Gastrocnemius medialis (tissue), 4 donors: ENCODE data around the gene SWT1. TPM values are rescaled to one million over a fixed set of nuclear protein-coding genes. Genes with fewer than 3 reads are reported as not detected.
"Not testable (repeated sequence)": the region's sequence is repeated elsewhere in the genome, so short reads cannot be mapped to it uniquely, and the experiment has no call there.

ENCODE experiments used
- ATAC-seq, 2 donors: fragments of 150-250 bp; one replicate each; pipeline ENCODE4 v1.9.1; 2016
- DNase-seq, 2 donors: peaks; one replicate each; pipeline ENCODE4 v3.0.0-alpha.2; 2019
- H3K27ac ChIP-seq, 4 donors: fragments of 200-600 bp; sonication (generic); 1 replicate in 1 of 4; 2 replicates in 3 of 4; pipeline ENCODE4 v1.5.1; 2016 to 2018; ENCODE audit warnings: mild to moderate bottlenecking in 2 of 4, moderate library complexity in 1 of 4
- H3K27me3 ChIP-seq, 3 donors: fragments of 200-600 bp; sonication (generic) in 2 of 3; 1 replicate in 1 of 3; 2 replicates in 2 of 3; pipeline versions ENCODE4 v1.5.1 to v1.6.0; 2016 to 2019; ENCODE audit warnings: mild to moderate bottlenecking in 1 of 3, moderate library complexity in 1 of 3
- H3K36me3 ChIP-seq, 2 donors: fragments of 200-600 bp; sonication (generic) in 1 of 2; one replicate each; pipeline ENCODE4 v1.5.1; 2017 to 2018
- H3K4me1 ChIP-seq, 2 donors: fragments of 200-600 bp; sonication (generic) in 1 of 2; one replicate each; pipeline ENCODE4 v1.5.1; 2016 to 2017; ENCODE audit warnings: mild to moderate bottlenecking in 2 of 2
- H3K4me3 ChIP-seq, 4 donors: fragments of 200-600 bp; sonication (generic) in 3 of 4; 1 replicate in 1 of 4; 2 replicates in 3 of 4; pipeline ENCODE4 v1.5.1; 2016 to 2019; ENCODE audit warnings: mild to moderate bottlenecking in 2 of 4
- H3K9me3 ChIP-seq, 3 donors: fragments of 200-600 bp; sonication (generic) in 2 of 3; 1 replicate in 1 of 3; 2 replicates in 2 of 3; pipeline ENCODE4 v1.5.1; 2016 to 2019
- CTCF ChIP-seq, 5 experiments: fragments of 450-650 bp in 3 of 5; fragments of 200-600 bp in 2 of 5; sonication (generic) in 2 of 5; IDR thresholded peaks in 4 of 5; conservative IDR thresholded peaks in 1 of 5; 1 replicate in 4 of 5; 2 replicates in 1 of 5; pipeline ENCODE4 v1.5.1; 2016 to 2019; ENCODE audit warnings: antibody characterized with exemption in 5 of 5, mild to moderate bottlenecking in 3 of 5, moderate library complexity in 3 of 5
- POLR2A ChIP-seq, 2 donors: fragments of 450-650 bp; IDR thresholded peaks; one replicate each; pipeline ENCODE4 v1.6.1; 2017; ENCODE audit warnings: antibody characterized with exemption in 2 of 2, mild to moderate bottlenecking in 2 of 2, moderate library complexity in 2 of 2
- in situ Hi-C, 4 donors: fragments of 200-750 bp; cut with MboI; loops; one replicate each; pipeline versions ENCODE4 v1.15.0 to v1.8.0; 2017; ENCODE audit warnings: low sequenced_read_pairs in 4 of 4
- intact Hi-C: fragments of 100-400 bp; cut with DNase I; formaldehyde crosslinking; loops from one replicate; pipeline ENCODE4 v1.15.1; 2023; ENCODE audit warnings: low total_unique reads
- total RNA-seq, 4 donors: library from RNA; depleted of rRNA; stranded (reverse); fragments of >200 nt; gene quantifications; one replicate each; pipeline versions ENCODE4 v1.1.0 to v1.2.3, GENCODE V29; 2016

SWT1 gene
- total RNA-seq, 4 donors from 2014 or later = 3.4 to 6.2 (median 4.6) TPM

- Histone ChIP-seq H3K4me3 (no peak overlapping the region), H3K4me1 (no peaks in the 10 kb centered on the region), H3K36me3 (peaks cover 0 to 11% of the 10 kb centered on the region in 2 donors), H3K9me3 (peaks cover 0 to 4% (median 0%) of the 10 kb centered on the region in 3 donors), H3K27ac (no peak overlapping the region), H3K27me3 (no peaks in the 10 kb centered on the region)
- no peak for DNase-seq
- TF ChIP-seq CTCF (IDR thresholded peaks at IDR 0.05 in 4 of 5, conservative IDR thresholded peaks at IDR 0.05 in 1 of 5) (no peak), POLR2A (IDR thresholded peaks at IDR 0.05) (no peak)
- intact Hi-C loops = no loop called here
- ATAC-seq = no peak
- in situ Hi-C loops = loop anchor here in 2 of 4 donors (25.0 kb wide), 1 partner anchor 454 kb away; no protein-coding TSS in a partner anchor
Measured at GRCh38 chr1:185232874-185233273, 75.9 kb downstream of the SWT1 start.

DNA sequence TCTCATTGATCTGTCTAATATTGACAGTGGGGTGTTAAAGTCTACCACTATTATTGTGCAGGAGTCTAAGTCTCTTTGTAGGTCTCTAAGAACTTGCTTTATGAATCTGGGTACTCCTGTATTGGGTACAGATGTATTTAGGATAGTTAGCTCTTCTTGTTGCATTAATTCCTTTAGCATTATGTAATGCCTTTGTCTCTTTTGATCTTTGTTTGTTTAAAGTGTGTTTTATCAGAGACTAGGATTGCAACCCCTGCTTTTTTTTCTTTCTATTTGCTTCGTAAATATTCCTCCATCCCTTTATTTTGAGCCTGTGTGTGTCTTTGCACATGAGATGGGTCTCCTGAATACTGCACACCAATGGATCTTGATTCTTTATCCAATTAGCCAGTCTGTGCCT lies 77.2 kb downstream of the SWT1 start:
- H3K27me3 ChIP-seq, intact Hi-C loops, H3K9me3 ChIP-seq, H3K27ac ChIP-seq, DNase-seq, H3K4me3 ChIP-seq, H3K4me1 ChIP-seq, ATAC-seq: not testable (repeated sequence)
- in situ Hi-C loops = loop anchor here in 2 of 4 donors (25.0 kb wide), 1 partner anchor 453 kb away; no protein-coding TSS in a partner anchor
- H3K36me3 ChIP-seq = peaks cover 0 to 11% of the 10 kb centered on the region in 2 donors

DNA sequence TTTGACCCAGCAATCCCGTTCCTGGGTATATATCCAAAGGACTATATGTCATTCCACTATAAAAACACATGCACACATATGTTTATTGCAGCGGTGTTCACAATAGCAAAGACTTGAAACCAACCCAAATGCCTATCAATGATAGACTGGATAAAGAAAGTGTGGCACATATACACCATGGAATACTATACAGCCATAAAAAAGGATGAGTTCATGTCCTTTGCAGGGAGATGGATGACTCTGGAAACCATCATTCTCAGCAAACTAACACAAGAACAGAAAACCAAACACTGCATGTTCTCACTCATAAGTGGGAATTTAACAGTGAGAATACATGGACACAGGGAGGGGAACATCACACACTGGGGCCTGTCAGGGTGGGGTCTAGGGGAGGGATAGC lies 80.2 kb downstream of the SWT1 start:
- H3K4me1 ChIP-seq = peaks cover 5 to 14% of the 10 kb centered on the region in 2 donors
- H3K36me3 ChIP-seq, H3K27me3 ChIP-seq, H3K27ac ChIP-seq, H3K4me3 ChIP-seq, intact Hi-C loops, DNase-seq, ATAC-seq, H3K9me3 ChIP-seq: not testable (repeated sequence)
- in situ Hi-C loops = loop anchor here in 2 of 4 donors (25.0 kb wide), 1 partner anchor 450 kb away; no protein-coding TSS in a partner anchor

DNA sequence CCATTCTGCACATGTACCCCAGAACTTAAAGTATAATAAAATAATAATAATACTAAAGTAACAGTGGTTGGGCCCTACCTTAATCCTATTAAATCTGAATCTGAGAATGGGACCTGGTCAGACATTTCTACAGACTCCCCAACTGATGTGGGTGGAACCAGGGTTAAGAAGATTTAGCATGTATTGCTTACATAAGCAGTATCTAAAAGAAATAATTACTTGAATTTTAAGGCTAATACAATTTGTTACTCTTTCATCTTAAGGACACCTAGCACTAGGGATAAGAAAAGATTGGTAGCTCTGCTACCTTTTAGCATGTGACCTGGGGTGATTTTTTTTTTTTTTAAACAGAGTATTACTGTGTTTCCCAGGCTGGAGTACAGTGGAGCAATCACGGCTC lies 80.7 kb downstream of the SWT1 start:
- intact Hi-C loops (no loop called here), in situ Hi-C loops (loop anchor here in 2 of 4 donors (25.0 kb wide), 1 partner anchor 450 kb away; no protein-coding TSS in a partner anchor)
- Histone ChIP-seq H3K27me3 (no peaks in the 10 kb centered on the region), H3K4me3 (no peak overlapping the region), H3K4me1 (peaks cover 5 to 14% of the 10 kb centered on the region in 2 donors), H3K9me3 (peaks cover 0 to 4% (median 0%) of the 10 kb centered on the region in 3 donors), H3K27ac (no peak overlapping the region), H3K36me3 (peaks cover 0 to 5% of the 10 kb centered on the region in 2 donors)
- DNase-seq (no peak), ATAC-seq (no peak)
- no peak for TF ChIP-seq CTCF (IDR thresholded peaks at IDR 0.05 in 4 of 5, conservative IDR thresholded peaks at IDR 0.05 in 1 of 5)
- no peak for TF ChIP-seq POLR2A (IDR thresholded peaks at IDR 0.05)

- no peaks in the 10 kb centered on the region for H3K36me3 ChIP-seq
- no peak for ATAC-seq
Measured at GRCh38 chr1:185238447-185238846, 81.5 kb downstream of the SWT1 start.

More at GRCh38 chr1:185238447-185238846, 81.5 kb downstream of the SWT1 start:
- TF ChIP-seq POLR2A (IDR thresholded peaks at IDR 0.05) (no peak), CTCF (IDR thresholded peaks at IDR 0.05 in 4 of 5, conservative IDR thresholded peaks at IDR 0.05 in 1 of 5) (peak in 1 of 5 experiments; percentile 25)
- intact Hi-C loops = no loop called here
- H3K27ac ChIP-seq = no peak overlapping the region
- in situ Hi-C loops = loop anchor here in 2 of 4 donors (25.0 kb wide), 1 partner anchor 449 kb away; no protein-coding TSS in a partner anchor
- peaks cover 5 to 14% of the 10 kb centered on the region in 2 donors for H3K4me1 ChIP-seq
- H3K27me3 ChIP-seq = no peaks in the 10 kb centered on the region
- DNase-seq = no peak
- H3K4me3 ChIP-seq = no peak overlapping the region
- peaks cover 0 to 4% (median 0%) of the 10 kb centered on the region in 3 donors for H3K9me3 ChIP-seq
